GM23338 (cell line): ENCODE data around the gene ACAD9. TPM values are rescaled to one million over a fixed set of nuclear protein-coding genes. Genes with fewer than 3 reads are reported as not detected.

Experiments used
- ATAC-seq: fragments of 200-7000 bp; cut with Tn5 transposase; 3 replicates; pipeline ENCODE4 v1.9.1; 2020
- DNase-seq: peaks from one replicate; pipeline ENCODE4 v3.0.0-alpha.2; 2015; ENCODE audit warnings: low spot score
- H2AFZ ChIP-seq: fragments of 200-600 bp; sonication (generic); 2 replicates; pipeline ENCODE4 v1.8.0; 2016; ENCODE audit warnings: antibody characterized with exemption, mild to moderate bottlenecking, moderate library complexity
- H3F3A ChIP-seq: fragments of 200-600 bp; sonication (generic); replicated peaks from 2 replicates; pipeline ENCODE4 v1.8.0; 2017; ENCODE audit warnings: antibody characterized with exemption, mixed run types, low read depth
- H3K27ac ChIP-seq: fragments of 200-600 bp; sonication (generic); 2 replicates; pipeline ENCODE4 v1.6.1; 2016; ENCODE audit warnings: low read depth
- H3K27me3 ChIP-seq: fragments of 200-600 bp; sonication (generic); 2 replicates; pipeline ENCODE4 v1.8.0; 2016; ENCODE audit warnings: mild to moderate bottlenecking, mixed run types, moderate library complexity; ENCODE audit not compliant: insufficient read depth
- H3K36me3 ChIP-seq: fragments of 200-600 bp; sonication (generic); 2 replicates; pipeline ENCODE4 v1.8.0; 2016; ENCODE audit warnings: mild to moderate bottlenecking; ENCODE audit not compliant: insufficient read depth
- H3K4me1 ChIP-seq: fragments of 200-600 bp; sonication (generic); 2 replicates; pipeline ENCODE4 v1.8.0; 2016; ENCODE audit warnings: mild to moderate bottlenecking, moderate library complexity; ENCODE audit not compliant: insufficient read depth
- H3K4me2 ChIP-seq: fragments of 200-600 bp; sonication (generic); 2 replicates; pipeline ENCODE4 v1.7.1; 2017; ENCODE audit warnings: mixed run types
- H3K4me3 ChIP-seq: fragments of 200-600 bp; sonication (generic); 2 replicates; pipeline ENCODE4 v1.6.1; 2016; ENCODE audit warnings: mixed run types
- H3K79me2 ChIP-seq: fragments of 200-600 bp; sonication (generic); replicated peaks from 2 replicates; pipeline ENCODE4 v1.8.0; 2017; ENCODE audit warnings: mild to moderate bottlenecking; ENCODE audit not compliant: insufficient read depth
- H3K9me2 ChIP-seq: fragments of 200-600 bp; sonication (generic); 2 replicates; pipeline ENCODE4 v1.8.0; 2017; ENCODE audit not compliant: insufficient read depth
- H4K20me1 ChIP-seq: fragments of 200-600 bp; sonication (generic); replicated peaks from 2 replicates; pipeline ENCODE4 v1.8.0; 2017; ENCODE audit warnings: mild to moderate bottlenecking; ENCODE audit not compliant: insufficient read depth
- H3K27ac Mint-ChIP-seq: 2 replicates; pipeline ENCODE4 v1.8.0; 2020; ENCODE audit warnings: inconsistent platforms, mild to moderate bottlenecking, moderate library complexity, mixed read lengths
- H3K27me3 Mint-ChIP-seq: 3 replicates; pipeline ENCODE4 v1.8.0; 2022; ENCODE audit warnings: low read depth, mild to moderate bottlenecking, moderate library complexity, mixed read lengths, inconsistent platforms; ENCODE audit not compliant: insufficient read depth, poor library complexity
- H3K36me3 Mint-ChIP-seq: 3 replicates; pipeline ENCODE4 v1.8.0; 2021; ENCODE audit warnings: low read depth, mild to moderate bottlenecking, inconsistent platforms, moderate library complexity, mixed read lengths
- H3K4me1 Mint-ChIP-seq: 3 replicates; pipeline ENCODE4 v1.8.0; 2020; ENCODE audit warnings: mild to moderate bottlenecking, inconsistent platforms, mixed read lengths
- H3K4me3 Mint-ChIP-seq: 3 replicates; pipeline ENCODE4 v1.8.0; 2021; ENCODE audit warnings: moderate library complexity, mild to moderate bottlenecking, inconsistent platforms, mixed read lengths
- H3K9me3 Mint-ChIP-seq: 3 replicates; pipeline ENCODE4 v1.8.0; 2020; ENCODE audit warnings: moderate library complexity, mild to moderate bottlenecking, inconsistent platforms, mixed read lengths
- CREB1 ChIP-seq: fragments of 250-450 bp; sonication (Bioruptor Pico); IDR thresholded peaks from 2 replicates; pipeline ENCODE4 v1.5.0; 2020; ENCODE audit warnings: low read depth, mild to moderate bottlenecking, moderate library complexity
- CTCF ChIP-seq, 2 experiments: fragments of 200-600 bp in 1 of 2; sonication (generic) in 1 of 2; conservative IDR thresholded peaks; 2 replicates each; pipeline versions ENCODE4 v1.5.1 to v1.6.1; 2016 to 2017; ENCODE audit warnings: antibody characterized with exemption in 2 of 2, low read depth in 2 of 2, mild to moderate bottlenecking in 2 of 2, moderate library complexity in 1 of 2
- ETS1 ChIP-seq: IDR thresholded peaks from 2 replicates; pipeline ENCODE4 v1.6.1; 2016; ENCODE audit warnings: antibody characterized with exemption
- EZH2 ChIP-seq: fragments of 200-600 bp; sonication (generic); IDR thresholded peaks from one replicate; pipeline ENCODE4 v1.8.0; 2017; ENCODE audit warnings: antibody characterized with exemption, mild to moderate bottlenecking, low read depth; ENCODE audit not compliant: unreplicated experiment
- EZH2phosphoT487 ChIP-seq: fragments of 200-600 bp; sonication (generic); IDR thresholded peaks from one replicate; pipeline ENCODE4 v1.8.1; 2018; ENCODE audit warnings: antibody characterized with exemption; ENCODE audit not compliant: unreplicated experiment
- JUNB ChIP-seq: IDR thresholded peaks from one replicate; pipeline ENCODE4 v1.6.1; 2016; ENCODE audit warnings: antibody characterized with exemption; ENCODE audit not compliant: unreplicated experiment
- NANOG ChIP-seq: IDR thresholded peaks from 2 replicates; pipeline ENCODE4 v1.6.1; 2016; ENCODE audit warnings: antibody characterized with exemption, borderline replicate concordance
- POLR2AphosphoS5 ChIP-seq: IDR thresholded peaks from 2 replicates; pipeline ENCODE4 v1.6.1; 2016; ENCODE audit warnings: antibody characterized with exemption, low read depth
- REST ChIP-seq: IDR thresholded peaks from one replicate; pipeline ENCODE4 v1.6.1; 2018; ENCODE audit warnings: antibody characterized with exemption; ENCODE audit not compliant: unreplicated experiment
- STAT1 ChIP-seq: IDR thresholded peaks from one replicate; pipeline ENCODE4 v1.6.1; 2016; ENCODE audit warnings: antibody characterized with exemption; ENCODE audit not compliant: unreplicated experiment
- ZNF114 ChIP-seq: fragments of 250-450 bp; sonication (Bioruptor Pico); IDR thresholded peaks from 2 replicates; pipeline ENCODE4 v1.5.0; 2020; ENCODE audit warnings: mild to moderate bottlenecking, moderate library complexity
- ZNF331 ChIP-seq: fragments of 250-450 bp; sonication (Bioruptor Pico); IDR thresholded peaks from 2 replicates; pipeline ENCODE4 v1.5.0; 2020; ENCODE audit warnings: low read depth, mild to moderate bottlenecking, moderate library complexity
- ZNF462 ChIP-seq: fragments of 250-450 bp; sonication (Bioruptor Pico); IDR thresholded peaks from 2 replicates; pipeline ENCODE4 v1.5.0; 2020; ENCODE audit warnings: mild to moderate bottlenecking, moderate library complexity
- polyA plus RNA-seq: library from polyadenylated mRNA; unstranded; fragments of >200 nt; fragmentation: Nextera tagmentation; extraction: Ambion mirVana; gene quantifications from 2 replicates; pipeline ENCODE4 v1.2.1, GENCODE V29; 2016
- total RNA-seq: library from RNA; depleted of rRNA; stranded (reverse); fragments of >200 nt; shearing (Covaris generic); gene quantifications from 2 replicates; pipeline ENCODE4 v1.2.3, GENCODE V29; 2014

ACAD9 gene
- total and polyA plus RNA-seq, 2 experiments from 2014 or later: 21.2 to 36.4 TPM

GRCh38 chr3:128848936-128849335 is 30.5 kb upstream of the ACAD9 start:
- peaks cover 14% of the 10 kb centered on the region; the same call in 1 of the 2 replicates for H3K4me1 ChIP-seq
- H3K9me2 ChIP-seq: no peaks in the 10 kb centered on the region
- H3K4me1 Mint-ChIP-seq: peaks cover 19% of the 10 kb centered on the region
- ATAC-seq (no peak), DNase-seq (no peak)
- peaks cover 20% of the 10 kb centered on the region for H3K9me3 Mint-ChIP-seq
- H4K20me1 ChIP-seq: no peaks in the 10 kb centered on the region
- H3K79me2 ChIP-seq: no peaks in the 10 kb centered on the region
- no peak overlapping the region for H2AFZ ChIP-seq
- TF ChIP-seq ZNF462 (no peak), JUNB (no peak), ZNF114 (CRISPR knock-in tag) (no peak), ETS1 (no peak), NANOG (no peak), REST (no peak), EZH2 (no peak), ZNF331 (CRISPR knock-in tag) (no peak), CREB1 (CRISPR knock-in tag) (no peak), CTCF (conservative IDR thresholded peaks at IDR 0.05; ENCODE audit: low read depth in 2 of 2) (no peak), POLR2AphosphoS5 (no peak), EZH2phosphoT487 (no peak), STAT1 (no peak)
- no peaks in the 10 kb centered on the region for H3K36me3 ChIP-seq
- H3K27ac Mint-ChIP-seq: no peak overlapping the region
- H3F3A ChIP-seq: 0 out of 2 replicates have a peak, but pooled peaks cover 3% of the 10 kb centered on the region
- H3K4me3 Mint-ChIP-seq: no peak overlapping the region
- no peak overlapping the region for H3K27ac ChIP-seq
- peaks cover 9% of the 10 kb centered on the region for H3K27me3 Mint-ChIP-seq
- peaks cover 3% of the 10 kb centered on the region for H3K36me3 Mint-ChIP-seq
- H3K27me3 ChIP-seq: no peaks in the 10 kb centered on the region
- H3K4me2 ChIP-seq: no peak overlapping the region
- no peak overlapping the region for H3K4me3 ChIP-seq
